DND-41 (cell line): ENCODE results near the gene RECK.

Source experiments
- ATAC-seq: fragments of 200-7000 bp; cut with Tn5 transposase; 3 replicates; pipeline ENCODE4 v1.9.1; 2021; ENCODE audit warnings: low read depth; ENCODE audit not compliant: insufficient read depth
- DNase-seq: peaks from one replicate; pipeline ENCODE4 v3.0.0-alpha.2; 2020
- H2AFZ ChIP-seq: 2 replicates; pipeline ENCODE4 v1.6.0; 2012; ENCODE audit warnings: low read depth, low read length
- H3K27ac ChIP-seq: 2 replicates; pipeline ENCODE4 v1.5.1; 2012; ENCODE audit warnings: low read length, inconsistent platforms
- H3K27me3 ChIP-seq: fragments of 200-600 bp; sonication (generic); 2 replicates; pipeline ENCODE4 v1.6.0; 2012; ENCODE audit warnings: low read length, mild to moderate bottlenecking, inconsistent platforms; ENCODE audit not compliant: insufficient read depth, poor library complexity
- H3K36me3 ChIP-seq: 2 replicates; pipeline ENCODE4 v1.5.1; 2012; ENCODE audit warnings: low read length, inconsistent platforms; ENCODE audit not compliant: insufficient read depth
- H3K4me1 ChIP-seq: 2 replicates; pipeline ENCODE4 v1.5.1; 2012; ENCODE audit warnings: mild to moderate bottlenecking, low read length; ENCODE audit not compliant: insufficient read depth
- H3K4me2 ChIP-seq: 2 replicates; pipeline ENCODE4 v1.6.0; 2012; ENCODE audit warnings: mild to moderate bottlenecking, moderate library complexity, low read length, inconsistent platforms; ENCODE audit not compliant: insufficient read depth
- H3K4me3 ChIP-seq, 2 experiments: fragments of 200-600 bp in 1 of 2; shearing (Covaris generic) in 1 of 2; 2 replicates each; pipeline ENCODE4 v1.5.1; 2012 to 2016; ENCODE audit warnings: inconsistent platforms in 2 of 2, low read length in 2 of 2, mild to moderate bottlenecking in 2 of 2, low read depth in 1 of 2, moderate library complexity in 1 of 2
- H3K79me2 ChIP-seq: 2 replicates; pipeline ENCODE4 v1.6.0; 2012; ENCODE audit warnings: low read length, inconsistent platforms; ENCODE audit not compliant: insufficient read depth
- H3K9ac ChIP-seq: 2 replicates; pipeline ENCODE4 v1.6.0; 2012; ENCODE audit warnings: low read depth, mild to moderate bottlenecking, inconsistent platforms, low read length, moderate library complexity
- H3K9me3 ChIP-seq: 2 replicates; pipeline ENCODE4 v1.5.1; 2012; ENCODE audit warnings: low read length, moderate library complexity, mild to moderate bottlenecking, inconsistent platforms; ENCODE audit not compliant: insufficient read depth, severe bottlenecking
- H4K20me1 ChIP-seq: 2 replicates; pipeline ENCODE4 v1.6.0; 2012; ENCODE audit warnings: low read length; ENCODE audit not compliant: insufficient read depth
- CTCF ChIP-seq: IDR thresholded peaks from 2 replicates; pipeline ENCODE4 v1.5.1; 2012; ENCODE audit warnings: borderline replicate concordance, low read length, moderate library complexity, mild to moderate bottlenecking; ENCODE audit not compliant: poor library complexity, severe bottlenecking; ENCODE audit errors: extremely low read depth
- EZH2 ChIP-seq: IDR thresholded peaks from 3 replicates; pipeline ENCODE4 v1.6.1; 2012; ENCODE audit warnings: borderline replicate concordance, low read depth, mild to moderate bottlenecking, moderate library complexity, low read length, inconsistent platforms; ENCODE audit not compliant: severe bottlenecking

RECK gene

GRCh38 chr9:36112516-36112915 lies 75.8 kb downstream of the RECK start:
- Histone ChIP-seq H3K27me3 (no peaks in the 10 kb centered on the region), H3K9ac (no peak overlapping the region), H3K9me3 (no peaks in the 10 kb centered on the region), H3K4me3 (no peak overlapping the region), H3K79me2 (no peaks in the 10 kb centered on the region), H3K27ac (no peak overlapping the region), H2AFZ (no peak overlapping the region), H3K4me1 (no peaks in the 10 kb centered on the region), H3K36me3 (peaks cover 2% of the 10 kb centered on the region), H3K4me2 (no peak overlapping the region), H4K20me1 (no peaks in the 10 kb centered on the region)
- TF ChIP-seq CTCF: no peak
- TF ChIP-seq EZH2: no peak
- DNase-seq: no peak
- no peak for ATAC-seq

- Histone ChIP-seq H3K4me3 (no peak overlapping the region), H3K9me3 (no peaks in the 10 kb centered on the region), H3K9ac (no peak overlapping the region), H3K4me1 (no peaks in the 10 kb centered on the region), H4K20me1 (no peaks in the 10 kb centered on the region), H3K27ac (no peak overlapping the region), H3K27me3 (no peaks in the 10 kb centered on the region), H3K4me2 (no peak overlapping the region), H3K79me2 (no peaks in the 10 kb centered on the region), H3K36me3 (peaks cover 2% of the 10 kb centered on the region), H2AFZ (no peak overlapping the region)
- ATAC-seq (no peak), DNase-seq (no peak)
- no peak for TF ChIP-seq CTCF
- no peak for TF ChIP-seq EZH2
Measured at GRCh38 chr9:36113999-36114398, 77.3 kb downstream of the RECK start.

- H3K4me3 ChIP-seq: no peak overlapping the region
- TF ChIP-seq EZH2: no peak
- TF ChIP-seq CTCF: no peak
- H3K36me3 ChIP-seq: no peaks in the 10 kb centered on the region
- H4K20me1 ChIP-seq: no peaks in the 10 kb centered on the region
- no peaks in the 10 kb centered on the region for H3K27me3 ChIP-seq
- no peak overlapping the region for H2AFZ ChIP-seq
- ATAC-seq: no peak
- H3K4me2 ChIP-seq: no peak overlapping the region
- no peak overlapping the region for H3K27ac ChIP-seq
- DNase-seq: no peak
- H3K4me1 ChIP-seq: no peaks in the 10 kb centered on the region
- H3K79me2 ChIP-seq: no peaks in the 10 kb centered on the region
- no peaks in the 10 kb centered on the region for H3K9me3 ChIP-seq
- no peak overlapping the region for H3K9ac ChIP-seq
Measured at GRCh38 chr9:36116593-36116992, 79.9 kb downstream of the RECK start.

GRCh38 chr9:36118201-36118600 lies 81.5 kb downstream of the RECK start:
- no peaks in the 10 kb centered on the region for H3K36me3 ChIP-seq
- H3K9me3 ChIP-seq: no peaks in the 10 kb centered on the region
- no peak overlapping the region for H3K9ac ChIP-seq
- H3K27ac ChIP-seq: no peak overlapping the region
- H3K4me1 ChIP-seq: no peaks in the 10 kb centered on the region
- no peaks in the 10 kb centered on the region for H3K27me3 ChIP-seq
- H4K20me1 ChIP-seq: no peaks in the 10 kb centered on the region
- no peak overlapping the region for H3K4me2 ChIP-seq
- no peaks in the 10 kb centered on the region for H3K79me2 ChIP-seq
- ATAC-seq (no peak), DNase-seq (no peak)
- no peak overlapping the region for H3K4me3 ChIP-seq
- TF ChIP-seq CTCF (no peak), EZH2 (no peak)
- no peak overlapping the region for H2AFZ ChIP-seq
